ENCODE data around the gene HEATR5B. TPM values are rescaled to one million over a fixed set of nuclear protein-coding genes. Genes with fewer than 3 reads are reported as not detected.
"Not testable (repeated sequence)": the region's sequence is repeated elsewhere in the genome, so short reads cannot be mapped to it uniquely, and the experiment has no call there.

Gene HEATR5B
- total and polyA plus RNA-seq, 7 experiments from 2014 or later, result 13.1 to 50.5 (median 31.2) TPM

DNA sequence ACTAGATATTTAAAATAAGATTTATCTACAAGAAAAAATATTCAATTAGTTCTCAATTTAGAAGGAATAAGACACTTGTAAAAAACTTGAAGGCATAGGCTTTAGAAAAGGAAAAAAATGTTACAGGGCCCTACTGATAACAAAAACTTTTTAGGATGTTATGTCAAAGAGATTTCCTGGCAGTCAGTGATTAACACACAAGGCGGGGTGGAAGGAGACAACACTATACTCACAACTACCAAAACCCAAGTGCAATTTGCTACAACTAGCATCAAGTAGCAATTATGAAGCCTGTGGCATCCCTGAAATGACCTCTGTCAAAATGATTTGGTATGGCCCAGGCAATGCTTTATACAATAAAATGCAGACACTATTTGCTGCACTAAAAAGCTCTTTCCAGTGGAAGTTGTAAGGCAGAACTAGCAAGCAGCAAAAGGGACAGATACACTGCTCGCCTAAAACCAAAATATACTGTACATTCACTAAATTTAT is 133.1 kb downstream of the HEATR5B start:
- ATAC-seq, result no peak
- H3K27ac Mint-ChIP-seq, result no peak overlapping the region
- no peaks in the 10 kb centered on the region for H3K27me3 Mint-ChIP-seq
- Histone ChIP-seq H3K27ac (ENCODE audit: low read depth, low read length) (no peak overlapping the region), H3K9me3 (ENCODE audit: control insufficient read depth in 2 of 3, low read length in 3 of 3) (no peaks in the 10 kb centered on the region), H3K27me3 (ENCODE audit: control insufficient read depth in 2 of 2, insufficient read depth in 2 of 2, low read length in 2 of 2) (no peaks in the 10 kb centered on the region), H3K4me1 (ENCODE audit: control insufficient read depth in 2 of 2, insufficient read depth in 2 of 2, low read length in 2 of 2) (no peaks in the 10 kb centered on the region), H3K36me3 (ENCODE audit: control insufficient read depth in 2 of 3, insufficient read depth in 3 of 3, low read length in 3 of 3) (no peaks in the 10 kb centered on the region), H3K4me3 (ENCODE audit: low read length) (no peak overlapping the region)
- H3K9me3 Mint-ChIP-seq, result peaks cover 0 to 2% (median 0%) of the 10 kb centered on the region in 11 donors
- H3K4me1 Mint-ChIP-seq, result peaks cover 18 to 62% (median 45%) of the 10 kb centered on the region in 7 donors
- DNase-seq, result no peak
- H3K4me3 Mint-ChIP-seq, result no peak overlapping the region
- ChIA-PET POLR2A (no interaction called here), CTCF (no interaction called here)
- peaks cover 0 to 15% (median 9%) of the 10 kb centered on the region in 5 donors for H3K36me3 Mint-ChIP-seq
- intact Hi-C loops (cut with micrococcal nuclease), result no loop called here

DNA sequence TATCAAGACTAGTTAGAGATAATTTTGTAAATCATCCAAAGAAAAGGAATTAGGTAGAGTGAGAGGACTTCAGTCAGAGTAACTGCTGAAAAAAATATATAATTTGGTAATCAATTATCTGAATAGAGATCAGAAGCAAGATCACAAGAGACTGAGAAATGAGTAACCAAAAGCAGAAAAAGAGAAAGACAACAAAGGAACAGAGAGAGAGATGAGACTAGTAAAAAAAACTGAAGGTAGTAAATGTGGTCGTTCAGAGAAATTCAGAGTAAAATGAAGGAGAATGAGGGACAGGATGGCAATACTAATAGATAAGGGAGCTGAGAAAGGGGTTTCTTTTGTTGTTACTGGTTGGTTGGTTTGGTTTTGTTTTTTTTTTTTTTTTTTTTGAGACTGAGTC is 134.3 kb downstream of the HEATR5B start:
- intact Hi-C loops (cut with micrococcal nuclease), result no loop called here
- no peaks in the 10 kb centered on the region for H3K27me3 ChIP-seq (ENCODE audit: control insufficient read depth in 2 of 2, insufficient read depth in 2 of 2, low read length in 2 of 2)
- no peaks in the 10 kb centered on the region for H3K4me1 ChIP-seq (ENCODE audit: control insufficient read depth in 2 of 2, insufficient read depth in 2 of 2, low read length in 2 of 2)
- CTCF ChIA-PET, result no interaction called here
- no peaks in the 10 kb centered on the region for H3K36me3 ChIP-seq (ENCODE audit: control insufficient read depth in 2 of 3, insufficient read depth in 3 of 3, low read length in 3 of 3)
- no peaks in the 10 kb centered on the region for H3K27me3 Mint-ChIP-seq
- ATAC-seq (no peak), DNase-seq (no peak)
- H3K4me3 ChIP-seq (ENCODE audit: low read length), result no peak overlapping the region
- H3K36me3 Mint-ChIP-seq, result peaks cover 0 to 16% (median 9%) of the 10 kb centered on the region in 5 donors
- H3K27ac ChIP-seq (ENCODE audit: low read depth, low read length), result no peak overlapping the region
- peaks cover 0 to 2% (median 0%) of the 10 kb centered on the region in 11 donors for H3K9me3 Mint-ChIP-seq
- POLR2A ChIA-PET, result interaction anchor here (0.9 kb wide), 1 partner anchor 17 kb away, joined by 4 read pairs; no protein-coding TSS in a partner anchor
- H3K9me3 ChIP-seq (ENCODE audit: control insufficient read depth in 2 of 3, low read length in 3 of 3), result no peaks in the 10 kb centered on the region
- peak overlapping the region in 2 of 10 donors; percentile 9 to 42 for H3K4me3 Mint-ChIP-seq
- H3K4me1 Mint-ChIP-seq, result peaks cover 17 to 53% (median 36%) of the 10 kb centered on the region in 7 donors
- H3K27ac Mint-ChIP-seq, result peak overlapping the region in 4 of 9 donors; percentile 5 to 61 (median 21)

DNA sequence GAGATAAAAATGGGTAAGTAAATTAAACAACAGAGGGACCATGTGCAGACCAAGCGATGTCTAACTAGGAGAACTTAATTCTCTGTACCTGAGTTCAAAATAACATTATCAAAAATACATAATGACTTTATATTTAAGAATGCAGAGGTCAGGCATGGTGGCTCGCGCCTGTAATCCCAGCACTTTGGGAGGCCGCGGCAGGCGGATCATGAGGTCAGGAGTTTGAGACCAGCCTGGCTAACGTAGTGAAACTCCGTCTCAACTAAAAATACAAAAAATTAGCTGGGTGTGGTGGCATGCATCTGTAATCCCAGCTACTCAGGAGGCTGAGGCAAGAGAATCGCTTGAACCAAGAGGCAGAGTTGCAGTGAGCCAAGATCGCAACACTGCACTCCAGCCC is 138.9 kb downstream of the HEATR5B start:
- H3K27me3 Mint-ChIP-seq; H3K4me1 ChIP-seq (ENCODE audit: control insufficient read depth in 2 of 2, insufficient read depth in 2 of 2, low read length in 2 of 2); H3K27me3 ChIP-seq (ENCODE audit: control insufficient read depth in 2 of 2, insufficient read depth in 2 of 2, low read length in 2 of 2); CTCF ChIA-PET; H3K27ac Mint-ChIP-seq; H3K9me3 ChIP-seq (ENCODE audit: control insufficient read depth in 2 of 3, low read length in 3 of 3); H3K4me3 Mint-ChIP-seq; H3K9me3 Mint-ChIP-seq; intact Hi-C loops (cut with micrococcal nuclease); POLR2A ChIA-PET; ATAC-seq; H3K4me3 ChIP-seq (ENCODE audit: low read length); H3K27ac ChIP-seq (ENCODE audit: low read depth, low read length); H3K36me3 ChIP-seq (ENCODE audit: control insufficient read depth in 2 of 3, insufficient read depth in 3 of 3, low read length in 3 of 3); DNase-seq: not testable (repeated sequence)
- H3K36me3 Mint-ChIP-seq, result peaks cover 0 to 13% (median 10%) of the 10 kb centered on the region in 5 donors
- peaks cover 7 to 30% (median 14%) of the 10 kb centered on the region in 7 donors for H3K4me1 Mint-ChIP-seq

DNA sequence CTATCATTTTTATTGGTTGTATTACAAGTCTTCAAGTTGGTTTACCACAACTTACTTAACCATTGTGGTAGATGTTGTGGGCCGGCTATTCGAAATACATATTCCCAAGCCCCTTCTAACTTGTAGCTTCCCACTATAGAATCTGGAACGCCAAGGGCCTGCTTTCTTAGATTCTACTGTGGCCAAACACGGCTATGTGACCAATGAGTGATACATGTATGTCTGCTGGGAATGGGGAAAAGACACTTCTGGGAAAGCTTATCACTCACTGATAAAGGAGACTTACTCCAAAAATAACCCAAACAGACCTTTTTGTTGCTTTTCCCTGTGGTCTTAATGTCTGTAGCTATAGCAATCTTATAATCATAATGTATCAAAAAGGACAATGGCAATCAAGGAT is 142.3 kb downstream of the HEATR5B start:
- POLR2A ChIA-PET, result no interaction called here

DNA sequence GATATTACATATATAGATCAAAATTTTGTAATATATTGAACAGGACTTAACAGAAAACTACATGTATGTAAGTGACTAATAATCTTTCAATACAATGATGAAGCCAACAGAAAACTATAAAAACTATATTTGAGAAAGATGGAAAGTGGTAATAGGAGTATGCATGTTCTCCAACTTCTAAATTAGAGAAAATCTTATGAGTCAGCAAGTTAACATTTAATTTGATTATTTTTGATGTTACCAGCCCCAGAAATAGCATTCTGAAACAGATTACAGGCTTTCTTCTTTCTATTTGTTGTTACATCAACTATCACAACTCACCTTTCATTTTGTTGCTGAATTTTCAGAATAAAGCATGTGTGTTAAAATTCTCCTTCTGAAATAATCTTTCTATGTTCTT is 147.6 kb downstream of the HEATR5B start:
- Mint-ChIP-seq H3K36me3 (peaks cover 0 to 19% (median 5%) of the 10 kb centered on the region in 5 donors), H3K4me1 (peaks cover 2 to 27% (median 23%) of the 10 kb centered on the region in 7 donors)
- H3K9me3 ChIP-seq (ENCODE audit: control insufficient read depth in 2 of 3, low read length in 3 of 3); H3K4me3 Mint-ChIP-seq; H3K27me3 ChIP-seq (ENCODE audit: control insufficient read depth in 2 of 2, insufficient read depth in 2 of 2, low read length in 2 of 2); CTCF ChIA-PET; H3K9me3 Mint-ChIP-seq; H3K36me3 ChIP-seq (ENCODE audit: control insufficient read depth in 2 of 3, insufficient read depth in 3 of 3, low read length in 3 of 3); ATAC-seq; H3K4me3 ChIP-seq (ENCODE audit: low read length); H3K4me1 ChIP-seq (ENCODE audit: control insufficient read depth in 2 of 2, insufficient read depth in 2 of 2, low read length in 2 of 2); DNase-seq; POLR2A ChIA-PET; H3K27me3 Mint-ChIP-seq; H3K27ac Mint-ChIP-seq; intact Hi-C loops (cut with micrococcal nuclease); H3K27ac ChIP-seq (ENCODE audit: low read depth, low read length): not testable (repeated sequence)

More for the DNA sequence above, 142.3 kb downstream of the HEATR5B start:
- Histone ChIP-seq H3K9me3 (ENCODE audit: control insufficient read depth in 2 of 3, low read length in 3 of 3) (no peaks in the 10 kb centered on the region), H3K4me1 (ENCODE audit: control insufficient read depth in 2 of 2, insufficient read depth in 2 of 2, low read length in 2 of 2) (no peaks in the 10 kb centered on the region), H3K36me3 (ENCODE audit: control insufficient read depth in 2 of 3, insufficient read depth in 3 of 3, low read length in 3 of 3) (no peaks in the 10 kb centered on the region), H3K4me3 (ENCODE audit: low read length) (no peak overlapping the region), H3K27me3 (ENCODE audit: control insufficient read depth in 2 of 2, insufficient read depth in 2 of 2, low read length in 2 of 2) (no peaks in the 10 kb centered on the region), H3K27ac (ENCODE audit: low read depth, low read length) (no peak overlapping the region)
- Mint-ChIP-seq H3K27ac (no peak overlapping the region), H3K27me3 (no peaks in the 10 kb centered on the region), H3K36me3 (peaks cover 0 to 11% (median 6%) of the 10 kb centered on the region in 5 donors), H3K9me3 (no peaks in the 10 kb centered on the region), H3K4me3 (no peak overlapping the region), H3K4me1 (peaks cover 0 to 12% (median 8%) of the 10 kb centered on the region in 7 donors)
- no peak for ATAC-seq
- DNase-seq, result no peak
- intact Hi-C loops (cut with micrococcal nuclease), result no loop called here
- CTCF ChIA-PET, result interaction anchor here (0.6 kb wide), 1 partner anchor 950 kb away, joined by 3 read pairs; no protein-coding TSS in a partner anchor

DNA sequence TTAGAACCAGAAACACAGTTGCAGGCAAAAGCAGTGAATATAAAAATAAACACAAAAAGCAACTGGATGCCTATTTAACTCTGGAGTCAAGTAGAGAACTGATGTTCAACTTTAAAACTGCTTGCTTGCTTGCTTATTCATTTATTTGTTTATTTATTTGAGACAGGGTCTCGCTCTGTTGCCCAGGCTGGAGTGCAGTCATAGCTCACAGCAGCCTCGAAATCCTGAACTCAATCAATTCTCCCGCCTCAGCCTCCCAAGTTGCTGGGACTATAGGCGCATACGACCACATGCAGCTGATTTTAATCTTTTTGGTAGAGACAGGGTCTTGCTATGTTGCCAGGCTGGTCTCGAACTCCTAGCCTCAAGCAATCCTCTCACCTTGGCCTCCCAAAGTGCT is 152.5 kb downstream of the HEATR5B start:
- intact Hi-C loops (cut with micrococcal nuclease); H3K4me3 ChIP-seq (ENCODE audit: low read length); H3K27me3 ChIP-seq (ENCODE audit: control insufficient read depth in 2 of 2, insufficient read depth in 2 of 2, low read length in 2 of 2); H3K9me3 ChIP-seq (ENCODE audit: control insufficient read depth in 2 of 3, low read length in 3 of 3); H3K36me3 ChIP-seq (ENCODE audit: control insufficient read depth in 2 of 3, insufficient read depth in 3 of 3, low read length in 3 of 3); H3K4me3 Mint-ChIP-seq; H3K9me3 Mint-ChIP-seq; H3K4me1 ChIP-seq (ENCODE audit: control insufficient read depth in 2 of 2, insufficient read depth in 2 of 2, low read length in 2 of 2); H3K27ac ChIP-seq (ENCODE audit: low read depth, low read length); POLR2A ChIA-PET; H3K27me3 Mint-ChIP-seq; ATAC-seq; DNase-seq: not testable (repeated sequence)
- CTCF ChIA-PET, result interaction anchor here (1.2 kb wide), 1 partner anchor 13 kb away, joined by 5 read pairs; no protein-coding TSS in a partner anchor
- Mint-ChIP-seq H3K4me1 (peaks cover 11 to 42% (median 29%) of the 10 kb centered on the region in 7 donors), H3K27ac (peak overlapping the region in 2 of 9 donors; percentile 27 to 41), H3K36me3 (peaks cover 0 to 19% (median 8%) of the 10 kb centered on the region in 5 donors)

Data from naive thymus-derived CD4-positive, alpha-beta T cell (primary cell).